MCF 10A (cell line): ENCODE measurements around the gene GASK1A. TPM values are rescaled to one million over a fixed set of nuclear protein-coding genes. Genes with fewer than 3 reads are reported as not detected.
"Not testable (repeated sequence)": the region's sequence is repeated elsewhere in the genome, so short reads cannot be mapped to it uniquely, and the experiment has no call there.

Experiments
- BruUV-seq: library from RNA; stranded (reverse); fragments of 400-500 nt; replicated peaks from 2 replicates; lab custom pipeline; 2021; lab: Mats Ljungman, UMichigan
- CTCF ChIA-PET: fragments of 300-600 bp; sonication (Branson Sonifier 250); formaldehyde crosslinking; extraction: SDS; loops from one replicate; lab custom pipeline; 2021; ENCODE audit warnings: antibody characterized with exemption, inconsistent platforms; lab: Yijun Ruan, JAX
- POLR2A ChIA-PET: fragments of 300-600, 350-650 bp; sonication (Branson Sonifier 250); formaldehyde crosslinking; extraction: SDS; loops from one replicate; lab custom pipeline; 2020; ENCODE audit warnings: antibody characterized with exemption, inconsistent platforms; lab: Yijun Ruan, JAX
- DNase-seq: peaks from one replicate; pipeline ENCODE4 v3.0.0-alpha.2; 2018; ENCODE audit not compliant: unreplicated experiment
- H3K27ac Mint-ChIP-seq: one replicate; pipeline ENCODE4 v1.8.0; 2022; ENCODE audit warnings: mild to moderate bottlenecking, low read depth, mixed read lengths; ENCODE audit not compliant: unreplicated experiment
- H3K27me3 Mint-ChIP-seq: one replicate; pipeline ENCODE4 v1.8.0; 2022; ENCODE audit warnings: mixed read lengths; ENCODE audit not compliant: insufficient read depth, unreplicated experiment
- H3K36me3 Mint-ChIP-seq: one replicate; pipeline ENCODE4 v1.8.0; 2022; ENCODE audit warnings: mild to moderate bottlenecking, moderate library complexity, mixed read lengths; ENCODE audit not compliant: insufficient read depth, unreplicated experiment
- H3K4me1 Mint-ChIP-seq: one replicate; pipeline ENCODE4 v1.8.0; 2022; ENCODE audit warnings: mixed read lengths; ENCODE audit not compliant: insufficient read depth, unreplicated experiment
- H3K4me3 Mint-ChIP-seq: one replicate; pipeline ENCODE4 v1.8.0; 2022; ENCODE audit warnings: mild to moderate bottlenecking, moderate library complexity, mixed read lengths; ENCODE audit not compliant: unreplicated experiment
- H3K9me3 Mint-ChIP-seq: one replicate; pipeline ENCODE4 v1.8.0; 2022; ENCODE audit warnings: mixed read lengths; ENCODE audit not compliant: unreplicated experiment
- intact Hi-C: fragments of 100-400 bp; cut with micrococcal nuclease; formaldehyde crosslinking; loops from 2 replicates; pipeline ENCODE4 v1.14.1; 2022
- total RNA-seq: library from RNA; stranded (reverse); gene quantifications from 2 replicates; pipeline ENCODE4 v1.2.3, GENCODE V29; 2022
- TF ChIP-seq, protein P1 (sequence below): fragments of 200-600 bp; IDR thresholded peaks from one replicate; pipeline ENCODE4 v1.8.0; 2022; ENCODE audit warnings: antibody characterized with exemption, mild to moderate bottlenecking; ENCODE audit not compliant: unreplicated experiment

GASK1A gene
- total RNA-seq, 1 experiment from 2014 or later: not detected

DNA sequence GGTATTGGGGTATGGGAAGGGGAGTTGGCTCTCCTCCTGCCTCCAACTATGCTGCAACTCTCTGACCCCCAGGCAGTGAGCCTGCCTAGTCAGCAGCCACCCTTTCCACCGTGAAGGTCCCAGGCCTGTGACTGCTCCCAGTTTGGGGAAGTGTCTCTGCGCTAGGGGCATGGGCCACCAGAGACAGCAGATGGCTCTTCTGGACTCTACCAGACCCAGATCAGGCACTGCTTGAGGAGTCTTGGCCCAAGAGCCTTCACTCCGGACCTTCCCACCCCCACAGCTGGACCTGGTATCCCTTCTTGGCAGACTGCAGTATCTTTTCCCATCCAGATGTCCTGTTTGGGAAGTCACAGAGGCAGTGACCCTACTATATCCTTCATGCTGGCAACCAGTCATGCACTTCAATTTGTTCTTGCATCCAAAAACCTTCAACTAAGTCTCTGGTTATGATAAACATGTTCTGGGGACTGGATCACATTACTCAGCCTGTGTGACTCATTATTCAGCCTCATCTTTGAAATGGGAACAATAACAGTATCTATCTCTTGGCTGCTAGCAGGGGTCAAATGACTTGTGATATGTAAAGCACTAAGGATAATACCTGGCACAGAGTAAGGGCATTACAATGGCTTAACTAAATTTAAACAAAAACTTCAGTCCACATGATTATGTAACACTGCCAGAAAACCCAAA, 64.1 kb downstream of the GASK1A start:
- DNase-seq: peak; percentile 5
- POLR2A ChIA-PET: no interaction called here
- CTCF ChIA-PET: no interaction called here
- TF ChIP-seq, protein P1, sequence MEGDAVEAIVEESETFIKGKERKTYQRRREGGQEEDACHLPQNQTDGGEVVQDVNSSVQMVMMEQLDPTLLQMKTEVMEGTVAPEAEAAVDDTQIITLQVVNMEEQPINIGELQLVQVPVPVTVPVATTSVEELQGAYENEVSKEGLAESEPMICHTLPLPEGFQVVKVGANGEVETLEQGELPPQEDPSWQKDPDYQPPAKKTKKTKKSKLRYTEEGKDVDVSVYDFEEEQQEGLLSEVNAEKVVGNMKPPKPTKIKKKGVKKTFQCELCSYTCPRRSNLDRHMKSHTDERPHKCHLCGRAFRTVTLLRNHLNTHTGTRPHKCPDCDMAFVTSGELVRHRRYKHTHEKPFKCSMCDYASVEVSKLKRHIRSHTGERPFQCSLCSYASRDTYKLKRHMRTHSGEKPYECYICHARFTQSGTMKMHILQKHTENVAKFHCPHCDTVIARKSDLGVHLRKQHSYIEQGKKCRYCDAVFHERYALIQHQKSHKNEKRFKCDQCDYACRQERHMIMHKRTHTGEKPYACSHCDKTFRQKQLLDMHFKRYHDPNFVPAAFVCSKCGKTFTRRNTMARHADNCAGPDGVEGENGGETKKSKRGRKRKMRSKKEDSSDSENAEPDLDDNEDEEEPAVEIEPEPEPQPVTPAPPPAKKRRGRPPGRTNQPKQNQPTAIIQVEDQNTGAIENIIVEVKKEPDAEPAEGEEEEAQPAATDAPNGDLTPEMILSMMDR: no peak
- no peaks in the 10 kb centered on the region for H3K4me1 Mint-ChIP-seq
- no peaks in the 10 kb centered on the region for H3K36me3 Mint-ChIP-seq
- no TSS peak for BruUV-seq
- H3K27me3 Mint-ChIP-seq: peaks cover 6% of the 10 kb centered on the region
- intact Hi-C loops: no loop called here
- H3K9me3 Mint-ChIP-seq: no peaks in the 10 kb centered on the region
- H3K4me3 Mint-ChIP-seq: no peak overlapping the region
- no peak overlapping the region for H3K27ac Mint-ChIP-seq

DNA sequence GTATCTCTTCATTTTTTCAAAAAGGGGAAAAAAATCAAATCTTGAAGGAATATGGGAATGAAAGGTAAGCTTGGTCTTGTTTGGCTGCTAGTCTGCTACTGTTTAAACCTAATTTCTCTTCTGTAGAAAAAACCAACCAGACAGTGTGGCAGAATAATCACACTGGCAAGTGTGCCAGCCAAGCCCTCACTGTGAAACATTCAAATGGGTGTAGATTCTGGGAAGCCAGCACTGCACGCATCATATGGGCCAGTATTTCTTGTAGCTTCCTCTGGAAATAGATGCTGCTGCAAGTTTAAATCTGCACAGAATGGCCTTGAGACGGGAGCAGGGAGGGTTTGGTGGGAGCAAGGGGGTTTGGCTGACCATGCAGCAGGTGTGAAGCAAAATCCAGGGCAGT, 64.7 kb downstream of the GASK1A start:
- peaks cover 9% of the 10 kb centered on the region for H3K27me3 Mint-ChIP-seq
- intact Hi-C loops: no loop called here
- H3K9me3 Mint-ChIP-seq: no peaks in the 10 kb centered on the region
- DNase-seq: no peak
- TF ChIP-seq, protein P1: no peak
- H3K36me3 Mint-ChIP-seq: no peaks in the 10 kb centered on the region
- no peak overlapping the region for H3K4me3 Mint-ChIP-seq
- no TSS peak for BruUV-seq
- no peaks in the 10 kb centered on the region for H3K4me1 Mint-ChIP-seq
- H3K27ac Mint-ChIP-seq: no peak overlapping the region
- ChIA-PET CTCF (no interaction called here), POLR2A (no interaction called here)

DNA sequence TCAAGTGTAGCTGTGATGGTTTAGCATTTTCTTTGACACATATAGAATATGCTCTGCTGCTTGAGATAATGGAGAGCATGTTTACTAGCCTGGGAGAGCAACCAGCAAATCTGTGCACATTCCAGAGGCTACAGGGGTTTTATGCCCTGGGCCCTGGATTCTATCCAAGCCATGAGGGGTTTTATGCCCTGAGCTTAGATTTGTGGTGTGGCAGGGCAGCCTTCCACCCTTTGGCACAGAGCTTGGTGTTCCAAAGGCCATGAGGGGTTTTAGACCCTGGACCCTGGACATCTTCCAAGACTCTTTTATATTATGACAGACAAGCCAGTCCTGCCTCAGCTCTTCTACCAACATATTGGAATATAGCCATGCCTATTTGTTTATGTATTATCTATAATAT, 66.0 kb downstream of the GASK1A start:
- H3K27ac Mint-ChIP-seq, H3K36me3 Mint-ChIP-seq, H3K27me3 Mint-ChIP-seq, H3K9me3 Mint-ChIP-seq, DNase-seq, BruUV-seq, POLR2A ChIA-PET, H3K4me3 Mint-ChIP-seq, H3K4me1 Mint-ChIP-seq, intact Hi-C loops: not testable (repeated sequence)
- CTCF ChIA-PET: interaction anchor here (0.5 to 1.2 kb wide), 3 partner anchors 43 to 179 kb away, joined by 3 to 4 read pairs (median 4); no protein-coding TSS in a partner anchor

DNA sequence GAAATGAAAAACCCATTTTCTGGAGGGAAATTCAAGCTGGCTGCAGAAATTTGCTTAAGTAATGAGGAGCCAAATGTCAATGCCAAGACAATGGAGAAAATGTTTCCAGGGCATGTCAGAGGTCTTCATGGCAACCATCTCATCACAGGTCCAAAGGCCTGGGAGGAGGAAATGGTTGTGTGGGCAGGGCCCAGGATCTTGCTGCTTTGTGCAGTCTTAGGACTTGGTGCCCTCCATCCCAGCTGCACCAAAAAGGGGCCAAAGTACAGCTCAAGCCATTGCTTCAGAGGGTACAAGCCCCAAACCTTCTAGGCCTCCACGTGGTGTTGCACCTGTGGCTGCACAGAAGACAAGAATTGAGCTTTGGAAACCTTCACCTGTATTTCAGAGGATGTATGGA, 67.5 kb downstream of the GASK1A start:
- Mint-ChIP-seq H3K9me3 (peaks cover 7% of the 10 kb centered on the region), H3K4me3 (no peak overlapping the region)

More for the DNA sequence above, 67.5 kb downstream of the GASK1A start:
- Mint-ChIP-seq H3K27me3 (peaks cover 20% of the 10 kb centered on the region), H3K27ac (no peak overlapping the region), H3K36me3 (no peaks in the 10 kb centered on the region), H3K4me1 (no peaks in the 10 kb centered on the region)
- CTCF ChIA-PET: no interaction called here
- POLR2A ChIA-PET: no interaction called here
- TF ChIP-seq, protein P1: no peak
- BruUV-seq: no TSS peak
- DNase-seq: no peak
- intact Hi-C loops: no loop called here
